Measurements from ENCODE around the gene WDR18. TPM values are rescaled to one million over a fixed set of nuclear protein-coding genes. Genes with fewer than 3 reads are reported as not detected.

Gene WDR18
- total RNA-seq, 4 donors from 2014 or later: 15.2 to 73.5 (median 46.8) TPM

DNA sequence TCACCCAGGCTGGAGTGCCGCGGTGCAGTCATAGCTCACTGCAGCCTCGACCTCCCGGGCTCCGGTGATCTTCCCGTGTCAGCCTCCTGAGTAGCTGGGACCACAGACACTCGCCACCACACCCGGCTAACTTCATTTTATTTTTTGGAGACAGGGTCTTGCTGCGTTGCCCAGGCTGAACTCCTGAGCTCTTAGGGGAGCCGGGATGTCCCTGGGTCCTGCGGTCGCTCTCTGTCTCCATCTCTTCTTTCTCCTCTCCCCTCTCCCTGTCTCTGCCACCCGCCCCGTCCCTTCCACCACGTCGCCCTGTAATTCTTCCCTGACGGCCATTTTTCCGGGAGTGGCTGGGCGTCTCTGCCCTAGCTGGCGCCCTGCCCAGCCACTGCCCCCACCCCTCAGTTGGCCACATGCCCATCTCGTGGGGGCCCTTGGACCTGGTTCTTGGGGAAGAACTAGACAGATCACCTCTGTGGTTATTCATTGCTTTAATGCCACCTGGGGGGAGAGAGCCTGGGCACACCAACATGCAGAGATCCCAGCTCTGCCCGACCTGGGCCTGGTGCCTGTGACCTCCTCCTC, 39.4 kb upstream of the WDR18 start:
- peaks cover 8 to 23% of the 10 kb centered on the region in 2 donors for H3K4me1 ChIP-seq
- H3K36me3 ChIP-seq: no peaks in the 10 kb centered on the region
- H3K9me3 ChIP-seq: no peaks in the 10 kb centered on the region
- TF ChIP-seq, protein P1, sequence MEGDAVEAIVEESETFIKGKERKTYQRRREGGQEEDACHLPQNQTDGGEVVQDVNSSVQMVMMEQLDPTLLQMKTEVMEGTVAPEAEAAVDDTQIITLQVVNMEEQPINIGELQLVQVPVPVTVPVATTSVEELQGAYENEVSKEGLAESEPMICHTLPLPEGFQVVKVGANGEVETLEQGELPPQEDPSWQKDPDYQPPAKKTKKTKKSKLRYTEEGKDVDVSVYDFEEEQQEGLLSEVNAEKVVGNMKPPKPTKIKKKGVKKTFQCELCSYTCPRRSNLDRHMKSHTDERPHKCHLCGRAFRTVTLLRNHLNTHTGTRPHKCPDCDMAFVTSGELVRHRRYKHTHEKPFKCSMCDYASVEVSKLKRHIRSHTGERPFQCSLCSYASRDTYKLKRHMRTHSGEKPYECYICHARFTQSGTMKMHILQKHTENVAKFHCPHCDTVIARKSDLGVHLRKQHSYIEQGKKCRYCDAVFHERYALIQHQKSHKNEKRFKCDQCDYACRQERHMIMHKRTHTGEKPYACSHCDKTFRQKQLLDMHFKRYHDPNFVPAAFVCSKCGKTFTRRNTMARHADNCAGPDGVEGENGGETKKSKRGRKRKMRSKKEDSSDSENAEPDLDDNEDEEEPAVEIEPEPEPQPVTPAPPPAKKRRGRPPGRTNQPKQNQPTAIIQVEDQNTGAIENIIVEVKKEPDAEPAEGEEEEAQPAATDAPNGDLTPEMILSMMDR (IDR thresholded peaks at IDR 0.05): no peak
- no peak for TF ChIP-seq POLR2A (IDR thresholded peaks at IDR 0.05)
- no peak overlapping the region for H3K27ac ChIP-seq
- intact Hi-C loops (cut with DNase I): no loop called here
- H3K27me3 ChIP-seq: no peaks in the 10 kb centered on the region
- 47 to 61% methylated on average over 18 to 22 of the region's 22 CpGs for WGBS, 2 donors
- no peak for DNase-seq
- H3K4me3 ChIP-seq (replicated peaks in 1 of 3): no peak overlapping the region

DNA sequence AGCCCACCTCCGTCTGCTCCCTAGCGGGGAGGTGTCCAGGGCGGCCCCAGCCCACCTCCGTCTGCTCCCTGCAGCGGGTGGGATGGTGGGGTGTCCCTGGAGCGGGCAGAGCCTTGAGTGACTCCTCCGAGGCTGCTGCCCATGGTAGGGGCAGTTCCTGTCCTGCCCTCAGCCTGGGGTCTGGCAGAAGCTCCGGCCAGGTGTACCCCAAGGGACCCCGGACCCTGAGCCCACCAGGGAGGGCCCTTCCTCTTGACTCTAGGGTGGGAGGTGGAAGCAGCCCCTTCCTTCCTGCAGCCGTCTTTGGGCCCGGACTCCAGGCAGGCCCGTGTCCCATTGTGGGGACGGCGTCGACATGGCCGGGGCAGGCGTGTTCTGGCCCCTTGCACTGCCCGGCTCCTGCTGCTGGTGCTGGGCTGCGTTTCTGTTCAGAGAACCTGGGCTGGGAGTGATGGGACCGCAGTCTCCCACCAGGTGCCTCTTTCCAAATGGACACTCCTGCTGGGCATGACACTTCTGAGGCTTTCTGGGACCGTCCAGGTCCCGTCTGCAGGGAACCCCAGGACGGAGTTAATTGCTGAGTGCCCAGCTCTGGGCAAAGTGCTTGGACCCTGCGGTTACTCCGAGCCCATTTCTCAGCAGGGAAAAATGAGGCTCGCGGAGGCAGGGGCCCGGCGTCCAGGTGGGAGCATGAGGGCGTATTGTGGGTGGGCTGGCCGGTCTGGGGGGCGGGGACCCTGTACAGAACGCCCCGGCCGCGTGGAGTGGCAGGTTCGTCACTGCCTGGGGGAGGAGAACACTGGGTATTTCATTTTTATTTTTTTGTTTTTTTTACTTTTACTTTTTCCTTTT, 38.5 kb upstream of the WDR18 start:
- TF ChIP-seq, protein P1 (IDR thresholded peaks at IDR 0.05): no peak
- no peak for TF ChIP-seq POLR2A (IDR thresholded peaks at IDR 0.05)
- Histone ChIP-seq H3K27ac (no peak overlapping the region), H3K27me3 (no peaks in the 10 kb centered on the region), H3K4me1 (peaks cover 4 to 19% of the 10 kb centered on the region in 2 donors), H3K9me3 (no peaks in the 10 kb centered on the region), H3K4me3 (replicated peaks in 1 of 3) (no peak overlapping the region), H3K36me3 (no peaks in the 10 kb centered on the region)
- DNase-seq: no peak
- intact Hi-C loops (cut with DNase I): no loop called here
- 85 to 91% methylated on average over 21 to 32 of the region's 37 CpGs for WGBS, 2 donors

DNA sequence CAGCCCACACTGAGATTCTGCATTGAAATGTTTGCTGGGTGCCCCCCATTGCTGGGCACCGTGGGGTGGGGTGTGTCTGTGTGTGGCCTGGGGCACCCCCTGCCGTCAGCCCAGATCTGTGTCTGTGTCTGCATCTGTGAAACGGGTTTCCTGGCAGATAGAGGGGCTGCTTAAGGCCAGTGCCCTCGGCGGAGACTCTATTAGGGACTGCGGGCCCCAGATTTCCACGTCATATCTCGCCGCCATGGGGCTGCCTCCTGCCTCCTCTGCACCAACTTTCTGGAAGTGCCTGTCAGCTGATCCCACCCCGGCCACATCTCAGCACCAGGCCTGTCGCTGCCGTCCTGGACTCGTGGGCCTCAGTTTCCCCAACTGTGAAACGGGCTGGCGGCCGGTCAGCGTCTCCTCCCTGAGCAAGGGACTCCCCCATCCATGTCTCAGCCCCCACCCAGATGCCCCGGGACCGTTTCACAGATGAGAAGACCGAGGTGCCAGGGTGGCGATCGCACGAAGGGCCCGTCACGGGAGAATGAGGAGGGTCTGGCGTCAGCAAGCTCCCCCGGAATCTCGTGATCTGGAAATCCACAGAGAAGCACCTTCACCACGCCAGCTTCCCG, 36.9 kb upstream of the WDR18 start:
- H3K27ac ChIP-seq: no peak overlapping the region
- peaks cover 0 to 8% of the 10 kb centered on the region in 2 donors for H3K4me1 ChIP-seq
- intact Hi-C loops (cut with DNase I): no loop called here
- H3K4me3 ChIP-seq (replicated peaks in 1 of 3): no peak overlapping the region
- TF ChIP-seq, protein P1 (IDR thresholded peaks at IDR 0.05): no peak
- TF ChIP-seq POLR2A (IDR thresholded peaks at IDR 0.05): no peak
- 87 to 96% methylated on average over 29 of the region's 30 CpGs for WGBS, 2 donors
- H3K36me3 ChIP-seq: no peaks in the 10 kb centered on the region
- H3K9me3 ChIP-seq: no peaks in the 10 kb centered on the region
- DNase-seq: no peak
- H3K27me3 ChIP-seq: no peaks in the 10 kb centered on the region

- Histone ChIP-seq H3K27me3 (no peaks in the 10 kb centered on the region), H3K36me3 (no peaks in the 10 kb centered on the region), H3K27ac (no peak overlapping the region), H3K4me3 (replicated peaks in 1 of 3) (no peak overlapping the region), H3K4me1 (peaks cover 4 to 13% of the 10 kb centered on the region in 2 donors), H3K9me3 (no peaks in the 10 kb centered on the region)
- intact Hi-C loops (cut with DNase I): no loop called here
- no peak for TF ChIP-seq POLR2A (IDR thresholded peaks at IDR 0.05)
- TF ChIP-seq, protein P1 (IDR thresholded peaks at IDR 0.05): no peak
- 88 to 92% methylated on average over 32 to 35 of the region's 47 CpGs for WGBS, 2 donors
- DNase-seq: peak; percentile 31 to 39
Observed at GRCh38 chr19:947707-948539, 36.2 kb upstream of the WDR18 start.

All from thyroid gland (tissue), 4 donors.